HL-60/S4 (cell line): ENCODE measurements around the gene FCGR3B.
"Not testable (repeated sequence)": the region's sequence is repeated elsewhere in the genome, so short reads cannot be mapped to it uniquely, and the experiment has no call there.

ENCODE experiments used
- in situ Hi-C: fragments of 300-500 bp; cut with MboI; formaldehyde crosslinking; loops from 2 replicates; pipeline ENCODE4 v1.14.3; 2022; ENCODE audit warnings: low sequenced_read_pairs

The FCGR3B gene

GRCh38 chr1:161606541-161607336 is 24.2 kb downstream of the FCGR3B start:
- in situ Hi-C loops: not testable (repeated sequence)

- in situ Hi-C loops: not testable (repeated sequence)
These were observed 25.0 kb downstream of the FCGR3B start for GRCh38 chr1:161605762-161606540.

- in situ Hi-C loops: not testable (repeated sequence)
These were observed 26.0 kb downstream of the FCGR3B start for GRCh38 chr1:161605024-161605423.

- in situ Hi-C loops: not testable (repeated sequence)
These were observed 33.9 kb downstream of the FCGR3B start for GRCh38 chr1:161597077-161597476.

- in situ Hi-C loops: not testable (repeated sequence)
These were observed 35.4 kb downstream of the FCGR3B start for GRCh38 chr1:161595583-161595982.

- in situ Hi-C loops: not testable (repeated sequence)
These were observed 35.8 kb downstream of the FCGR3B start for GRCh38 chr1:161595173-161595572.

- in situ Hi-C loops: not testable (repeated sequence)
These were observed 36.5 kb downstream of the FCGR3B start for GRCh38 chr1:161594269-161594984.

GRCh38 chr1:161593092-161593755 is 37.8 kb downstream of the FCGR3B start:
- in situ Hi-C loops: not testable (repeated sequence)

GRCh38 chr1:161592586-161592985 is 38.4 kb downstream of the FCGR3B start:
- in situ Hi-C loops: not testable (repeated sequence)

- in situ Hi-C loops: not testable (repeated sequence)
These were observed 41.1 kb downstream of the FCGR3B start for GRCh38 chr1:161589920-161590319.

- in situ Hi-C loops: not testable (repeated sequence)
These were observed 41.6 kb downstream of the FCGR3B start for GRCh38 chr1:161589365-161589764.

- in situ Hi-C loops: not testable (repeated sequence)
These were observed 42.4 kb downstream of the FCGR3B start for GRCh38 chr1:161588596-161588995.

- in situ Hi-C loops: not testable (repeated sequence)
These were observed 48.1 kb downstream of the FCGR3B start for GRCh38 chr1:161582882-161583281.

- in situ Hi-C loops: not testable (repeated sequence)
These were observed 50.0 kb downstream of the FCGR3B start for GRCh38 chr1:161580879-161581537.

GRCh38 chr1:161579856-161580507 is 51.0 kb downstream of the FCGR3B start:
- in situ Hi-C loops: not testable (repeated sequence)

- in situ Hi-C loops: not testable (repeated sequence)
These were observed 54.3 kb downstream of the FCGR3B start for GRCh38 chr1:161576676-161577075.
